DND-41 (cell line): ENCODE data around the gene USH1G.

Source experiments
- ATAC-seq: fragments of 200-7000 bp; cut with Tn5 transposase; 3 replicates; pipeline ENCODE4 v1.9.1; 2021; ENCODE audit warnings: low read depth; ENCODE audit not compliant: insufficient read depth
- DNase-seq: peaks from one replicate; pipeline ENCODE4 v3.0.0-alpha.2; 2020
- H2AFZ ChIP-seq: 2 replicates; pipeline ENCODE4 v1.6.0; 2012; ENCODE audit warnings: low read depth, low read length
- H3K27ac ChIP-seq: 2 replicates; pipeline ENCODE4 v1.5.1; 2012; ENCODE audit warnings: low read length, inconsistent platforms
- H3K27me3 ChIP-seq: fragments of 200-600 bp; sonication (generic); 2 replicates; pipeline ENCODE4 v1.6.0; 2012; ENCODE audit warnings: low read length, mild to moderate bottlenecking, inconsistent platforms; ENCODE audit not compliant: insufficient read depth, poor library complexity
- H3K36me3 ChIP-seq: 2 replicates; pipeline ENCODE4 v1.5.1; 2012; ENCODE audit warnings: low read length, inconsistent platforms; ENCODE audit not compliant: insufficient read depth
- H3K4me1 ChIP-seq: 2 replicates; pipeline ENCODE4 v1.5.1; 2012; ENCODE audit warnings: mild to moderate bottlenecking, low read length; ENCODE audit not compliant: insufficient read depth
- H3K4me2 ChIP-seq: 2 replicates; pipeline ENCODE4 v1.6.0; 2012; ENCODE audit warnings: mild to moderate bottlenecking, moderate library complexity, low read length, inconsistent platforms; ENCODE audit not compliant: insufficient read depth
- H3K4me3 ChIP-seq, 2 experiments: fragments of 200-600 bp in 1 of 2; shearing (Covaris generic) in 1 of 2; 2 replicates each; pipeline ENCODE4 v1.5.1; 2012 to 2016; ENCODE audit warnings: inconsistent platforms in 2 of 2, low read length in 2 of 2, mild to moderate bottlenecking in 2 of 2, low read depth in 1 of 2, moderate library complexity in 1 of 2
- H3K79me2 ChIP-seq: 2 replicates; pipeline ENCODE4 v1.6.0; 2012; ENCODE audit warnings: low read length, inconsistent platforms; ENCODE audit not compliant: insufficient read depth
- H3K9ac ChIP-seq: 2 replicates; pipeline ENCODE4 v1.6.0; 2012; ENCODE audit warnings: low read depth, mild to moderate bottlenecking, inconsistent platforms, low read length, moderate library complexity
- H3K9me3 ChIP-seq: 2 replicates; pipeline ENCODE4 v1.5.1; 2012; ENCODE audit warnings: low read length, moderate library complexity, mild to moderate bottlenecking, inconsistent platforms; ENCODE audit not compliant: insufficient read depth, severe bottlenecking
- H4K20me1 ChIP-seq: 2 replicates; pipeline ENCODE4 v1.6.0; 2012; ENCODE audit warnings: low read length; ENCODE audit not compliant: insufficient read depth
- CTCF ChIP-seq: IDR thresholded peaks from 2 replicates; pipeline ENCODE4 v1.5.1; 2012; ENCODE audit warnings: borderline replicate concordance, low read length, moderate library complexity, mild to moderate bottlenecking; ENCODE audit not compliant: poor library complexity, severe bottlenecking; ENCODE audit errors: extremely low read depth
- EZH2 ChIP-seq: IDR thresholded peaks from 3 replicates; pipeline ENCODE4 v1.6.1; 2012; ENCODE audit warnings: borderline replicate concordance, low read depth, mild to moderate bottlenecking, moderate library complexity, low read length, inconsistent platforms; ENCODE audit not compliant: severe bottlenecking

USH1G gene

GRCh38 chr17:74878658-74879057, 44.4 kb downstream of the USH1G start:
- no peaks in the 10 kb centered on the region for H3K36me3 ChIP-seq
- H3K79me2 ChIP-seq: peaks cover 4% of the 10 kb centered on the region
- H3K4me2 ChIP-seq: no peak overlapping the region
- TF ChIP-seq CTCF (no peak), EZH2 (no peak)
- no peak overlapping the region for H2AFZ ChIP-seq
- H3K27ac ChIP-seq: no peak overlapping the region
- H3K4me1 ChIP-seq: peaks cover 10% of the 10 kb centered on the region
- ATAC-seq: no peak
- H4K20me1 ChIP-seq: peaks cover 5% of the 10 kb centered on the region; the same call in 1 of the 2 replicates
- no peaks in the 10 kb centered on the region for H3K9me3 ChIP-seq
- peaks cover 7% of the 10 kb centered on the region for H3K27me3 ChIP-seq
- no peak overlapping the region for H3K9ac ChIP-seq
- H3K4me3 ChIP-seq: no peak overlapping the region
- DNase-seq: no peak

DNA sequence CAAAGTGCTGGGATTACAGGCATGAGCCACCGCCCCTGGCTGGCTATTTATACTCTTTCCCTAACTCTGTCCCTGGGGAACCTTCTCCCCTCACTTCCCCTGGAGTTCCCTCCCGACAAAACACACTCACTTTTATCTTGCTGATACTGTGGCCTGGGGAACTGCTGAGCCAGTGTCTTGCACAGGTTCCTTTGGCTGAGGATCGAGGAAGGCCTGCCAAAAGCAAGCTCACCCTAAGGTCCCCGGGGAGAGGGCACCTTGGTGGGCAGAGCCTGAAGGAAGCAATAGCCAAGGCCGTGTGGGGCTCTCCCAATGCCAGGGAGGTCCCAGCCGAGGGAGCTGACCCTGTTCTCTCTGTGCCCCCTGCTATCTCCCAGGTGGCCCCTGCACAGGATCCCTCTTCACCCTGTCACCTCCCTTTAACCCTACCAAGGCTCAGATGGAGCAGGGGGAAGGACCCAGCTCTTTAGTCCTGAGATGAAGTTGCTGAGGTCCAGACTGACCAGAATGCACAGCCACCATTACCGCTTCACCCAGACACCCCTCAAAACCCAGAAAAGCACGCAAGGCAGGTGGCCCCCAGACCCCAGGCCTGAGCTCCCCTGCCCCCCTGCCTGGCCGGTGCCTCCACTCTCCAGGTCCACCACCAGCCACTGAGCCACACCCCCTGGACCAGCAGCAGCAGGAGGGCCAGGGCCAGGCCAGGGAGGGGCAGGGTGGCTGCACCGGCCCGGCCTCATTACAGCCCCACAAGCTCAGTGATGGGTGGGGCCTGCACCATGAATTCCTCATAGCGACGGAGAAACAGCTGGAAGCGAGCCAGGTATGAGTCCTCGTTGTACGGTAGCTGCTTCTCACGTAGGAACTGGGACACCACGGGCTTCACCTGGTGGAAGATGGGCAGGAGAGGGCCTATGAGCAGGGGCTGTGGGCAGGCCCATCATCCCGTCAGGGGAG, 45.2 kb downstream of the USH1G start:
- DNase-seq (no peak), ATAC-seq (no peak)
- Histone ChIP-seq H3K4me2 (no peak overlapping the region), H3K4me1 (peaks cover 10% of the 10 kb centered on the region), H3K9me3 (no peaks in the 10 kb centered on the region), H3K27me3 (peaks cover 7% of the 10 kb centered on the region), H4K20me1 (peaks cover 5% of the 10 kb centered on the region; the same call in 1 of the 2 replicates), H3K79me2 (peaks cover 4% of the 10 kb centered on the region), H3K9ac (no peak overlapping the region), H3K4me3 (no peak overlapping the region), H3K36me3 (no peaks in the 10 kb centered on the region), H3K27ac (no peak overlapping the region), H2AFZ (no peak overlapping the region)
- TF ChIP-seq EZH2: no peak
- TF ChIP-seq CTCF: no peak

DNA sequence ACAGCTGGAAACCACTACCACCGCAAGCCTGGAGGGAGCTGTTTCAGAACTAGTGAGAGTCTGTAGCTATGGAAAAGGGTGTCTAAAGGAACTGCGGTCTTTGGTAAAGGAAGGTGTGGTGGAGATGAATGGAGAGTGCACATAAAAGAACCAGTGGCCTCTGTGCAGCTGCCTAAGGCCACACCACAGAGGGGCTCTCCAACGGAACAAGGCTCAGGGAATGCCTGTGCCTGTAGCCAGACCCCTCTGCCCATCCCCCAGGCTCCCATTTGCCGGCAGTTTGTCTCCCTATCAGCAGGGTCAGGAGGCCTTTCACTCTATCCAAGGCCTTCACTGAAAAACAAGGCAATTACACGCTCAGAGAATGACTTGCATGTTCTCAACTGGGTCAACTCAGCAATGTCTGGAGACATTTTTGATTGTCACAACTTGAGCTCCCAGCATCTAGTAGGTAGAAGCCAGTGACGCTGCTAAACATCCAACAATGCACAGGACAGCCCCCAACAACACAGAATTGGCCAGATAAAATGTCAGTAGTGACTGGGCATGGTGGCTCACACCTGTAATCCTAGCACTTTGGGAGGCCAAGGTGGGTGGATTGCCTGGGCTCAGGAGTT, 47.0 kb downstream of the USH1G start:
- Histone ChIP-seq H3K4me2 (no peak overlapping the region), H3K9ac (no peak overlapping the region), H2AFZ (no peak overlapping the region), H3K4me3 (no peak overlapping the region), H3K79me2 (peaks cover 17% of the 10 kb centered on the region), H3K9me3 (no peaks in the 10 kb centered on the region), H3K36me3 (no peaks in the 10 kb centered on the region), H3K27ac (no peak overlapping the region), H4K20me1 (peaks cover 4% of the 10 kb centered on the region; the same call in 1 of the 2 replicates), H3K27me3 (peaks cover 7% of the 10 kb centered on the region), H3K4me1 (peaks cover 25% of the 10 kb centered on the region)
- ATAC-seq (no peak), DNase-seq (no peak)
- TF ChIP-seq EZH2 (no peak), CTCF (no peak)
